GM21723 (cell line): Measurements from ENCODE around the gene NID1.
"Not testable (repeated sequence)": the region's sequence is repeated elsewhere in the genome, so short reads cannot be mapped to it uniquely, and the experiment has no call there.

Source experiments
- ATAC-seq: cut with Tn5 transposase; IDR thresholded peaks from one replicate; pipeline ENCODE4 v1.9.1; 2021; ENCODE audit warnings: mild to moderate bottlenecking, moderate library complexity; ENCODE audit not compliant: unreplicated experiment

Gene NID1

DNA sequence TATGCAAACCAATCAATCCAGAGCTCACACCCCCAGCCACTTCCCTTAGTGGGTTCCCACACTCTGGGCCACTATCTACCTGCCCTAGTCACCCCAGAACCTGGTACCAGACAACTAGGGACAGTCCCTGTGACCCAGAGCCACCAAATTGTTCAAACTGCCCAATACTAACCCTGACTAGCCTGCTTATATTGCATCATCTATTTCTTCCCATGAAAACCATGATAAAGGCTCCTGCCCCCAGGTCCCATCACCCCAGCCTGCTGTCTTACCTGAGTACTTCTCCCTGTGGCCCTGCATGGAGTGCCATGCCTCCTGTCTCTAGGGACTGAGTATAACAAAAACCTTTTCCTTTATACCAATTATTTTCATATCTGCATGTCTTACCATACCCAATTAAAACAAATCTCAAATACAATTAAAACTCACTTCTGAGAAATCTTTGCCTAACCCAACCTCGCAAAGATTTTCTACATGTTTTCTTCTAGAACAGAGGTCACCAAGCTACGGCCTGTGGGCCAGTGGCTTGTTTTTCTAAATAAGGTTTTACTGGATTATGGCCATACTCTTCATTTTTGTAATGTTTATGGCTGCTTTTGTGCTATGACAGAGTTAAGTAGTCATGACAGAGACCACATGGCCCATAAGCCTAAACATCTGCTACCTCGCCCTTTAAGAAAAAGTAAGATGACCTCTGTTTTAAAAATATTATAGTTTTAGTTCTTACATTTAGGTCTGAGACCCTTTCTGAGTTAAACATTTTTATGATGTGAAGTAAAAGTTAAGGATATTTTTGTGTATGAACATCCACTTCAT is 31.0 kb upstream of the NID1 start:
- ATAC-seq = no peak

DNA sequence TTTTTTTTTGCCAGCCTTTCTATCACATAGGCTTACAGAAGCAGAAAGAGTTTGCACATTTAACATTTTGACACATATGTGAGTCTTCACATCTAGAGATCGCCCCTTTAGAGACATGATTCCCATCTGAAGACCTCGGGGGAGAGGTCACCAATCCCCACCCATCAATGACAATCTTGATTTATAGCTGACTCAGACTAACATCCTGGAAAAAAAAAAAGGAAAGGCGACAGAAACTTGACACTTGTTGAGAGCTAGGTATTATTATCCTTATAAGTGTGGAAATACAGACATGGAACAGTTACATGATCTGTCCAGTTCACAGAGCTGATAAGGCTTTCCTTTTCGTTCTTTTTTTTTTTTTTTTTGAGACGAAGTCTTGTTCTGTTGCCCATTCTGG is 28.0 kb upstream of the NID1 start:
- ATAC-seq = no peak

DNA sequence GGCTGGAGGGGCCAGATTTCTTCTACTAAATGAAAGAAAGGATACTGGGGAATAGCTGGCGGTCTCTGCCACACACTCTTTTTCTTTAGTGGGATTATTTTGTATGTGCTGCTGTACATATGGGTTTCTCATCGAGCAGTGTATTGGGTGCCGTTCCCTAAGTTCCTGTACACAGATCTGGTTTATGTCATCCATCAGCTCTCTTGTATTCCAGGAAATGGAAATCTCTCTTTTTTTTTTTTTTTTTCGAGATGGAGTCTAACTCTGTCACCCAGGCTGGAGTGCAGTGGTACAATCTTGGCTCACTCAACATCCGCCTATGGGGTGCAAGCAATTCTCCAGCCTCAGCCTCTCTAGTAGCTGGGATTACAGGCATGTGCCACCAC is 27.0 kb upstream of the NID1 start:
- no peak for ATAC-seq

DNA sequence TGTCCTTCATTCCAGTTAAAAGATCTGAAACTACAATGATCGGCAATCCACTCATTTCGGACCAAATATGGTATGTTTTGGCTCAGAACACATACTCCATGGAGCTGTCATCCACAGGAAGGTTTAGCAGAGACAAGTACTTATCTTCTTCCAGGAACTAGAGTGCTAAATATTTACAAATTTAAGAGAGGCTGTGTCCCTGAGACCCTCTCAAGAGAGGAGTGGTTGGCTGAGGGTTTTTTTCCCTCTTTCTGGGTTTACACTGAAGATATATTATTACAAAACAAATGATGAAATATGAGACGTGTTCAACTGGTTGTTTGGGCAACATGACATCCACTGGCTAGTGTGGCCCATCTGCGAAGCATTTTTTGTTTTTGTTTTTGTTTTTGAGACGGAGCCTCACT is 25.9 kb upstream of the NID1 start:
- ATAC-seq = no peak

DNA sequence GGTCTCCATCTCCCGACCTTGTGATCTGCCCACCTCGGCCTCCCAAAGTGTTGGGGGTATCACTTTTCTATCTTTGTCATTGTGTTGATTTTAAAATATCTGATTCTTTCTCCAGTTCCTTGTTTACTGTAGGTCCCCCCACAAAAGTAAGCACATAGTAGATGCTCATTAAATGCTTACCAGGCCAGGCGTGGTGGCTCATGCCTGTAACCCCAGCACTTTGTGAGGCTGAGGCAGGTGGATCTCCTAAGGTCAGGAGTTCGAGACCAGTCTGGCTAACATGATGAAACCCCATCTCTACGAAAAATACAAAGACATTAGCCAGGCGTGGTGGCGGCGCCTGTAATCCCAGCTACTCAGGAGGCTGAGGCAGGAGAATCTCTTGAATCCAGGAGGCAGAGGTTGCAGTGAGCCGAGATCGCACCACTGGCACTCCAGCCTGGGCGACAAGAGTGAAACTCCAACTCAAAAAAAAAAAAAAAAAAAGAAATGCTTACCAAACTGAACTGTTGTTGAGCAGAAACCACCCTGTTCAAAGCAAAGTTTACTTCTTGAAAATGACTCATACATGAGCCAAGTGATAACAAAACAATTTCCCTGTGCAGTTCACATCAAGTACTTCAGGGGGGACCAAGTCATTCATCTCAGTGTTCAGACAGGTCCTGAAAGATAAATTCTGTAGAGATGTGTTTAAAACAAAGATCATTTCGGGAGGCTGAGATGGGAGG is 24.3 kb upstream of the NID1 start:
- no peak for ATAC-seq

DNA sequence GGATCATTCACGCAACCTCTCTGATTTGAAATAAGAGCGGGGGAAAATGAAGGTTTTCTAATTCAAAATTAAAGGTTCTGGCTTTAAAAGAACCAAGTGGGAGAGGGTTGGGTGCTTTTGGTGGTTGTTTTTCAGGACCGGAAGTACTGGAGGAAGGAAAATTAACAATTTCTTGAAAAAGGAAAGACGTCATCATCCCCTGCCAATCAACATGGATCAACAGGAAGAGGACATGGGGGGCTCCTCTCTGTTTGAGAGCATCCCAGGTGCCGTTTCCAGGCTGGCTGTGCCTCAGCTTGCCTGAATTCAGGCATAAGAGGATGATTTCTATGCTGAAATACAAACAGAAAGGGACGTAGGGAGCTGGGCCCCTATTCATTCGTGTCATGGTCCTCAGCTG is 21.6 kb upstream of the NID1 start:
- no peak for ATAC-seq

DNA sequence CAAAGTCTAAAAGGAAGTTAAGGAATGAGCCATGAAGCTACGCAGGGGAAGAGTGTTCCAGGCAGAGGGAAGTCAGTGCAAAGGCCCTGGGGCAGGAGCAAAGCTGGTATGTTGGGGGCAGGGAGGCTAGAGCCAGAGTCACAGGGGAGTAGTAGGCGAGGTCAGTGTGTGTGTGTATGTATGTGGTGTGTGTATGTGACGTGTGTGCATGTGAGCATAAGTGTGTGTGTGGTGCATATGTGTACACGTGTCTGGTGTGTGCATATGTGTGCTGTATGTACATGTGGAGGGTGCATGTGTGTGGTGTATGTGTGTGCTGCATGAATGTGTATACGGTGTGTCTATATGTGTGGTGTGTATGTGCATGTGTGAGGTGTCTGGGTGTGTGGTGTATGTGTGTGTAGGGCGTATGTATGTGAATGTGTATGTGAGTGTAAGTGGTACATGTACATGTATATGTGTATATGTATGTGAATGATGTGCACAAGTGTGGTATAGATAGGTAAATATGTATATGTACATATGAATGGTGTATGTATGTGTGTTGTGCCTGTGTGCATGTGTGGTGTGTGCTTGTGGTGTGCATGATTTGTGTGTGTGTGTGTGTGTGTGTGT is 20.8 kb upstream of the NID1 start:
- ATAC-seq = no peak

DNA sequence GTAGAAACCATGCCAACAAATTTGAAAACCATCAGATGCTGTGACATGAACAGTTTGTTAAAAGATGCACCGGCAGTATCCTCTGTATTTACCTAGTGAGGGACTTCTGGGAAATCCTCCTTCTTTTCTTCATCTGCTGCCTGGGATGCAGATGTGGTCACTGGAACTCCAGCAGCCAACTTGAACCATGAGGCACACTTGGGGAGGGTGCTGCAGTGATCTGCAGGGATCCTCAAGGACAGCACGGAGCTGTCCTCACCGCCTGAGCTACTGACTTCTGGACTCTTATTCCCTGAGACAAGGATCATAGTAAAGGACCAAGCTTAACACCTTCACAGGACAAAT is 19.5 kb upstream of the NID1 start:
- no peak for ATAC-seq

DNA sequence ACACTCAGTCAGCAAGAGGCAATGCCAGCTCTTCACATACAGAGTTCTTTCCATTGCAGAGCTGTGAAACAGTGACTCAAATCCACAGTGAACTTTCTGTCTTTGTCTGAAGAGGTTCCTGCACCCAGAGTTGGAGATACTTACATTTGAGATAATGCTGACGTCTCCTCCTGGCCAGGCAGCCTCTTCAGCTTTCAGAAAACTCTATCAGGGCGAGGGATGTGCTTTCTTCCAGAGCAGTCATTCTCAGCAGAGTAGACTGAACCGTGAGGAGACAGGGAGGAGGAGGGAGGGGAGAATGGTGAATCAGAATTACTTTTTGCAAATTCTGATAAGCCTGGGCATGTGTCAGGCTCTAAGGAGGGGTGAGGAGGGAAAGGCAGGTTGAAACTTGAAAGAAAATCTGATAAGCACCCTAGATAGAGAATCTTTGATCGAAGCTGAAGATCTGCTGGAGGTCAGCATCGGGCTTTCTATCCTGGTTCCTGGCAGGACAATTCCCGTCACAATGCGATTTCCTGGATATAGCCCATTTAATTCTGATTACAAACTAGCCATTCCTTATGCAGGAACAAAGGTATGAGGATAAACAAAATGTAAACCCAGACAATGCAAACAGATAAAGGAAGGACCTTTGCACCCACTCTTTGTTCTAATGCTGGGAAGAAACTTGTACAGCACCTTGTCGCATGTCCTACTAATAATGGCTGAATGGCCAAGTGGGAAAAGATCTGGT is 18.9 kb upstream of the NID1 start:
- no peak for ATAC-seq

DNA sequence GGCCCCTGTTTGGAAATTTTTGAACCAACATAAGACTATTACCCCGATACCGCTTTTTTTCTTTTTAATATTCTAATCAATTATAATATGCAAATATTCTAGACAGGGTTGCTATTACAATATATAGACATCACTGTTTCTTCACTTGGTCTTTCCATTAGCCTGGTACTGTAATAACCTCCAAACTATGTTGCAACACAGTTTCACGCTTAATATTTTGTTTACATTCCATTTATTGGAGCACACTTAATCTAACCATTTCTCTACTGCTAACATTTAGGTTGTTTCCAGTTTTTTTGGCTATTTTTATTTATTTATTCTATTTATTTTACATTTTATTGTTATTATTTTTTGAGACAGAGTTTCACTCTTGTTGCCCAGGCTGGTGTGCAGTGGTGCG is 17.6 kb upstream of the NID1 start:
- ATAC-seq = no peak

DNA sequence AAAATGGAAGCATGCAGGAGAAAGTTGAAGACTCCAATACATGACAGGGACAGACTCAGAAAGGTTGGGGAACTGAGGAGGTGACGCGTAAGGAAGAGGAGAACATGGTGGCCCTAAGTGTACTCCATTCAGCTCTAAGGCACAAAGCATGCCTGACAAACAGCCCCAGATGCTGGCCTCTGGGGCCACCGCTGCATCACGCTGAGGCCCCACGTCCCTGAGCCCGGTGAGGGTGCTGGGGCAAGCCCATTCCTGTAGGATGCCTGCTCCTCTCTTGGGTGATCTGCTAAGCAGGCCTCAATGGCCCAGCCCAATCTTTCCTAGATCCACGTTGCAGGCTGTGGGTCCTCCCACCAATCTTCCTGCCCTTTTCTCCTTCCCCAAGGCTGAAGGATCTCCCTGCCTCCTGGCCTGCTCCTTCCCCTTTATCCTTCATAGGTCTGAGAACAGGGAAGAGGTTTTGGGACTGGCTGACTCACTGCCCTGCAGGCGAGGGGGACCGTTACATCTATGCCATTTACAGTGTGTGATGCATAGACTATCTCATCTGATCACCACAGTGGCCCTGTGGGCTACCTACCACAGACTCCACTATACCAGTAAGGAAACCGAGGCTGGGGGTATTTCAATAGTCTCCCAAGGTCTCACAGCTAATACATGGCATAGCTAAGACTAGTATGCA is 16.8 kb upstream of the NID1 start:
- no peak for ATAC-seq

DNA sequence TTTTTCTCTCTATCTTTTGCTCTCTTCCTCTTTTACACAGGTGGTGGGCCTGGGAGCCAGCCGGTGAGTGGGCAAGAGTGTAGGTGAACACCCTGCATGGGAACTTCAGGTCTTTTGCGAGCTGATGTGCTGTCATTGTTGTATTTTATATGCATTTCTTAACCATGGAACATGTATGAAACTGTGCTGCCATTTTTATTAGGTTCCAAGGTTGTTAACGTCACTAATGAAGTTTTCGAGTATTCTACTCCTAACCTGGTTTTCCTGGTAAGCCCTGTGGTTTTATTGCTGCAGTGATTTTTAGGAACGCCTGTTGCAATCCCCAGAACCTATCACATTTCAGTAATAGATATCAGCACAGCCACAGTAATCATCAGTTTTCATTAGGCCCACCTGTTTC is 14.8 kb upstream of the NID1 start:
- ATAC-seq = no peak

DNA sequence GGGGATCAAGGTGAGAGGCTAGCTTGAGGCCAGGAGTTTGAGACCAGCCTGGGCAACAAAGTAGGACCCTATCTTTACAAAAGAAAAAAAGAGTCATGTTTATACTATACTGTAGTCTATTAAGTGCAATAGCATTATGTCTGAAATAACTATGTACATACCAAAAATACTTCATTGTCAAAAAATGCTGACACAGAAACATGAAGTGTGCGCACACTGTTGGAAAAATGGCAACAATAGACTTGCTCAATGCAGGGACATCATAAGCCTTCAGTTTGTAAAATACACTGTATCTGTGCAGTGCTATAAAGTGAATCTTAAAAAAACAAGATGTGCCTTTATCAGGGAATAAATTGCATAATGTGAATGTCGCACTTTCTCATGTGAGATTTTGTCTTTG is 14.1 kb upstream of the NID1 start:
- ATAC-seq = no peak

DNA sequence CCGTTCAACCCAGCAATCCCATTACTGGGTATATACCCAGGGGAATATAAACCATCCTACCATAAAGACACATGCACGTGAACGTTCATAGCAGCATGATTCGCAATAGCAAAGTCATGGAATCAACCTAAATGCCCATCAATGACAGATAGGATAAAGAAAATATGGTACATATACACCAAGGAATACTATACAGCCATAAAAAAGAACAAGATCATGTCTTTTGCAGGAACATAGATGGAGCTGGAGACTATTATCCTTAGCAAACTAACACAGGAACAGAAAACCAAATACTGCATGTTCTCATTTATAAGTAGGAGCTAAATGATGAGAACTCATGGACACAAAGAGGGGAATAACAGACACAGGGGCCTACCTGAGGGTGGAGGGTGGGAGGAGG is 13.2 kb upstream of the NID1 start:
- ATAC-seq = not testable (repeated sequence)

DNA sequence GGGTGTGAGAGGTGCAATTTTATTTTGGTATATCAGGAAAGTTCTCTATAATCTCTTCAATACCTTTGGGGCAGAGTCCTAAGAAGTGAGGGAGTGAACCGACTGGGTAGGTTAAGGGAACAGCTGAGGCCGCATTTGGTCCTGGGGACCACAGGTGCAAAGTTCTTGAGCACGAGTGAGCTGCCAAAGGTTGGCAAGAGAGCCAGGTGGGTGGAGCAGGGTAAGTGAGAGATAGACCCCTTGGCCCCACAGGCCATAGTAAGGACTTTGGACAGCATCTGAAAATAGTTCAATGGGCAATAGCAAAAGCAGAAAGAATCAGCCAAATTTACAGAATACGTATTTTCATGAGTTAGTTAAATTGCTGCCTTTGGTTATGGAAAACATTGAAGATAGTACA is 11.0 kb upstream of the NID1 start:
- no peak for ATAC-seq

DNA sequence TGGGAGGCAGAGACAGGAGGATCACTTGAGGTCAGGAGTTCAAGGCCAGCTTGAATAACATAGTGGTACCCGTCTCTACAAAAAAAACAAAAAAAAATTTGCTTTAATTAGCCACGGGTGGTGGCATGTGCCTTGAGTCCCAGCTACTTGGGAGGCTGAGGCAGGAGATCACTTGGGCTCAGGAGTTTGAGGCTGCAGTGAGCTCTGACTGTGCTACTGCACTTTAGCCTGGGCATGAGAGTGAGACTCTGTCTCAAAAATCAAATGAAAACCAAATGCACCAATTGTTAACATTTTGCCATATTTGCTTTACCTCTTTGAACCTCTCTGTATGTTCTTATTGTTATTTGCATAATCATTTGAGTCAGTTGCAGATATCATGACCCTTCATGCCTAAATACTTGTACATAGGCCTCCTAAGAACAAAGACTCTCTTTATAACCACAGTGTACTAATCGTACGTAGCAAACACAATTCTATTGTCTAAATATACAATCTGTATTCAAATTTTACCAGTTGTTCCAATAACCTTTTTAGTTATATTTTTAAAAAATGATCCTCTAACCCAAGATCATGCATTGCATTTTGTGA is 8.5 kb upstream of the NID1 start:
- no peak for ATAC-seq

DNA sequence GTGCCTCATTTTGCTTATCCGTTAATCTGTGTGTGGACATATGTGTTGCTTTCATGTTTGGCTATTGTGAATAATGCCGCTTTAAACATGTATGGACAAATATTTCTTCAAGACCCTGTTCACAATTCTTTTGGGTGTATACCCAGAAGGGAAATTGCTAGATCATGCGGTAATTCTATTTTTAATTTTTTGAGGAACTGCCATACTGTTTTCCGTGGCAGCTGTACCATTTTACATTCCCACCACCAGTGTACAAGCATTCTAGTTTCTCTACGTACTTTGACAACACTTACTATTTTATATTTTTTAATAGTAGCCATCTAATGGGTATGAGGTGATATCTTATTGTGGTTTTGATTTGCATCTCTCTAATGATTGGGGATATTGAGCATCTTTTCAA is 7.1 kb upstream of the NID1 start:
- ATAC-seq = no peak

DNA sequence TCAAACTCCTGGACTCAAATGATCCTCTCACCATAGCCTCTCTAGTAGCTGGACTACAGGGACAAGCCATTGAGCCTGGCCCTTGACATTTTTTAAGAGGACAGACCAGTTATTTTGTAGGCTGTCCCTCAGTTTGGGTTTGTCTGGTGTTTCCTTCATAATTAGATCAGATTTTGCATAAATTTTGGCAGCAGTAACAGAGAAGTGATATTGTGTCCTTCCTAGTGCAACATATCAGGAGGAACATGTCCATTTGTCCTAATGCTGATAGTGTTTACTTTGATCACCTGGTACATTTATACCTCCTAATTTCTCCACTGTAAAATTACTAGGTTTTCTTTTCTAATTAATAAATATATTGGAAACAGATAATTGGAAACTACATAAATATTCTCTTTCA is 5.9 kb upstream of the NID1 start:
- no peak for ATAC-seq

DNA sequence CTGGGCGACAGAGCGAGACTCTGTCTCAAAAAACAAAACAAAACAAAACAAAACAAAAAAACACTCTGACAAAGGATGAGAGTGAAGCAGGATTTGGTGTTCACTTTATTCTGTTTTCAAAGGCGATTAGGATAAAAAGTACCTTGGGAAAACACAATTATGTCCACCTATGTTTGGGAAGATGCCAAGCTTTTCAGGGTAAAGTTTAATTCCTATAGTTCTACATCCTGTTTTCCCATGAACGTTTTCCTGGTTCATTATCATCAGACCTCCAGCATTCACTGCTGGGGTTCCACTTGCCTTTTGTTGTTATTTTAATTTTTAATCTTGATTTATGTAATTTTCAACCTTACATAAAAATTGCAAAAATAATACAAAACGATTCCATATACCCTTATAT is 4.9 kb upstream of the NID1 start:
- ATAC-seq = no peak

DNA sequence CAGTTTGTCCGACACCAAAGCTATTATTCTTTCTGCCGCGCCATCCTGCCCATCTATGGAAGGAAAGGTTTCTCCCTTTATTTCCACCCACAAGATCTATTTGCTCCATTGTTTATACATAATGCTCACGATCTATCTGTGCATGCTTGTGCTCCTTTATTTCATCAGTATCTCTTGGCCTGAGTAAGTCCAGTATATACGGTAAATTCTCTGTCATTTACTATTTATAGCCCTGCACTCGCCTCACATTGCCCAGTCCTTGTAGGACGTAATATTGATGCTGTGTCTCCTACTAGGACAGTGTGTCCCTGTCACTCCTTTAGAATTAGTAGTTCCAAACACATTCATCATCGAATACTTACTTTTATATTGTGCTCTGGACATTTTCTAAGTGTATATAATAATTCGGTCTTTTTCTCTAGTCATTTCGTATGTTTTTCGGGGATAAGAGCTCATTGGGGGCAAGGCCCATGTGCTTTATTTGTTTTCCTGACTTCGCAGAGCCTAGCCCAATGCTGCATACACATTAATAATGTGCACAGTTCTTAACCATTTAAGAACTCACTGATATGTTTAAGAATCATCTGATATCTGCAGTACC is 3.1 kb upstream of the NID1 start:
- no peak for ATAC-seq
